ENCODE measurements around the gene KNL1.
"Not testable (repeated sequence)": the region's sequence is repeated elsewhere in the genome, so short reads cannot be mapped to it uniquely, and the experiment has no call there.

The KNL1 gene

GRCh38 chr15:40582726-40583246 is 11.3 kb upstream of the KNL1 start:
- no peak for DNase-seq

GRCh38 chr15:40584191-40584590 is 9.9 kb upstream of the KNL1 start:
- no peak for DNase-seq

DNA sequence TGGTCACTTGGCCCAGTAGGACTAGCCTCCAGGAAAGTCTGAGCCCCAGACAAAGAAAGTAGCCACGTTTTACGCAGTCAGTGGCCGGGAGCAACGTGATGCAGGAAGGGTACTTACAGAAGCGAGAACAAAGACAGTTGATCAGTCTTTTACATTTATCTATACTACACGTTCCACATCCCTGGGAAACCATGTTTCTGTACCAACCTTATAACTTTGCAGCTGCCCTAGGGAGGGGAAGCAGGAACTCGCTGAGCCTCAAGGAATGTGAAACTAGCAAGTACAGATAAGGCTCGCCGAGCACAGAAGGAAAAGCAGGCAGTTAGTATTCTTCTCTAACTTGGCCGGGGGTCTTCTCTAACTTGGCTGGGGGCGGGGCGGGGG is 3.4 kb upstream of the KNL1 start:
- no peak for DNase-seq

GRCh38 chr15:40591389-40591788 is 2.7 kb upstream of the KNL1 start:
- DNase-seq = no peak

DNA sequence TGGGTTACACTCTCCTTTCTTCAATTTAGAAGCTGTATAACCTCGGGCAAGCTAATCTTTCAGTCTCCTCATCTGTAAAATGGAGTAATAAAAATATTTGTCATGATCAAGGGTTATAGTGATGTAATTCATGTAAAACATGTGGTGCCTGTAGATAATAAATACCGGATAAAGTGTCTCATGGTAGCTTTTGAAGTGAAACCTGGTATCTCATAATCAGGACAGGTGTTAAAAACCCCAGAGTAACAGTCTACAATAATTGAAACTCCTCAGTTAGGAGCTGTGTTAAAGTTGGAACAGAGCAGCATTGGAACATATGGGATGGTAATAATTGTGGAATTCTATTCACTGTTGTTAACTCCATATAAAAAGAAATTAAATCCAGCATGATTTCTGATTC is 884 bp upstream of the KNL1 start:
- no peak for DNase-seq

DNA sequence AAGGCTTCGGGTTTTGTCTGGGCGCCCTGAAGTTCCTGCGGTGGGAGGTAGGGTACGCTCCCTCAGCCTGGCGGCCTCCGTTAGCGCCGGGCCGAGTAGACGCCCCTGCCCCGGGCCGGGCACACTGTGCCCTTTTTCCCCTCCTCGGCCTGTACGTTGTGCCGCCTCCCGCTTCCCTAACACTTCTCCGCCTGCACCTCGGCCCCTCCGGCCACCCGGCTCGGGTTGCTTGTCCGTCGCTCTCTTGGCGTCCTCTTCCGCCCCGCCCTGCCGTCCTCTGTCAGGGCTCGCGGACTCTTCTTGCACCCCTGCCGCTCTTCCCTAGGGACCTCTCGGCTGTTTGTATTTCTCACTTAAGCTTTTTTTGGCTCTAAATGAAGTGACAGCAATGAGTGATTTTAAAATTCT is 384 bp downstream of the KNL1 start:
- DNase-seq = no peak

DNA sequence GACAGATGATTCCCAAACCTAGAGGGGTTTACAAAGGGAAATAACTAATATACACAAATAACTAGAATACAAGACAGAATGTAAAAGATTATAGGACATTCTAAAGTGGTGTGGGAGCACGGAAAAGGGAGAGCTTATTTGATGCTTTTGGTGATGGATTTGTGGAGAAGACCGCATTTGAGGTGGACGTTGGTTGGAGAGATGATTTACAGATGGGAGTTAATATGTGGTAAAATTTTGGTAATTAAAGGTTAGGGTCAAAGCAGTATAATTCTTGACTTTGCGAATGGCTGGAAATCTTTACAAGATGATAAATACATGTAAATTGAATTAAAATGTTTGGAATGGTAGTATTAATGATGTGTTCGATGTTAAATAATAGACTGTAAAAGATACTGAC is 1.2 kb downstream of the KNL1 start:
- no peak for DNase-seq

- DNase-seq = no peak
These were observed 1.7 kb downstream of the KNL1 start for GRCh38 chr15:40595773-40596172.

- no peak for DNase-seq
These were observed 3.0 kb downstream of the KNL1 start for GRCh38 chr15:40597024-40597423.

DNA sequence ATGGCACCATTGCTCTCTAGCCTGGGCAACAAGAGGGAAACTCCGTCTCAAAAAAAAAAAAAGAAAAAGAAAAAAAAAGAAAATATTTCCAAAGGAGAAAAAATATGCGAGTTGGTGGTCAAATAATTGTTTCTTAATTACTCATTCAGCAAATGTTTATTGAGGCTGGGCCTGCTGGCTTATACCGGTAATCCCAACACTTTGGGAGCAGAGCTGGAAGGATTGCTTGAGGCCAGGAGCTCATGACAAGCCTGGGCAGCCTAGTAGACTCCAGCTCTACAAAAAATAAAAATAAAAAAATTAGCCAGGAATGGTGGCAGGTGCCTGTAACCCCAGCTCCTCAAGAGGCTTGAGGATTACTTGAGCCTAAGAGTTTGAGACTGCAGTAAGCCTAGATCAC is 4.1 kb downstream of the KNL1 start:
- no peak for DNase-seq

- DNase-seq = no peak
These were observed 4.6 kb downstream of the KNL1 start for GRCh38 chr15:40598672-40599071.

GRCh38 chr15:40600956-40601355 is 6.9 kb downstream of the KNL1 start:
- DNase-seq = no peak

DNA sequence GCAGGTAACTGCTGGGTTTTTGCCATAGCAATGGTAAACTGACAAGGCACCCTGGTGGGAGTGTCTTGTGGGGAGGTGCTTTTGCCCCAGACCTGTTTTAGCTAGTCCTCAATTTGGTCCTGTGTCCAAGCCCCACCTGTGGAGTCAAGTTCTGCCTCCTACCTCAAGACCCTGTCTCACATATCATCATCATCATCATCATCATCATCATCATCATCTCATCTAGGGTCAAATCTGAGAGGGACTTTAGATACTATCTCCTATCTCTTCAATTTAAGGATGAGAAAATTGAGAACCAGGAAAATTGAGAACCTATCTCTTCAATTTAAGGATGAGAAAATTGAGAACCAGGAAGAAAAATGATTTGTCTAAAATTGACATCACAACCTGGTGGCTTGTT is 9.9 kb downstream of the KNL1 start:
- DNase-seq = no peak

DNA sequence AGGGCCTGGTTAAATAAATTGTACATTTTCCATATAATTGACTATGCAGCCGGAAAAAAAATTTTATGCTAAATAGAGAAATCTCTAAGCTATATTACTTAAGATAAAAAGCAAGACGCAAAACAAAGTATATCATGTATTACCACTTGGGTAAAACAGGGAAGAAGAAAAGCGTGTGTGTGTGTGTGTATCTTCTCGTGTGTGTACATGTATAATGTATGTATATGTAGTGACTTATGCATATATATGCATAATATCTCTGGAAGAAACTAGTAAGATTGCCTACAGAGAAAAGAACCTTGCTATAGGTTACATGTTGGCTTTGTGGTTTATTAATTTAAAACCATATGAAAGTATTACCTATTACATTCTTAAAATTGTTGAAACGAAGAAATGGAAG is 19.0 kb downstream of the KNL1 start:
- no peak for DNase-seq

GRCh38 chr15:40618023-40618422 is 24.0 kb downstream of the KNL1 start:
- DNase-seq = no peak

DNA sequence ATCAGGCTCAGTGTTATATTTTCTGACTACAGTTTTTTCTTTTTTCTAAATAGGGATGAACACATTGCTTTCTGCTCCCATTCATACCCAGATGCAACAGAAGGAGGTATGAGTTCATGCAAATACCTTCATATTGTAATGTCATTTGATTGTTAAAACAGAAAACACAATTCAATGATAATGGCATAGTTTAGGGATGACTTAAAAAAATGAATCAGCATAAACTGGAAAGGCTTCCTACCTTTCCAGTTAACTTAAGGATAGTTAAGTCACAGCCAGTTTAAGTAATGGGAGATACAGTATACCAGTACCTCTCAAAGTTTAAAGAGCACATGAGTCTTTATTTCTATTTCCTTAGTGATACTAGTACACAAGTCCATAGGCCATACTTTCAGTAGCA is 24.9 kb downstream of the KNL1 start:
- no peak for DNase-seq

DNA sequence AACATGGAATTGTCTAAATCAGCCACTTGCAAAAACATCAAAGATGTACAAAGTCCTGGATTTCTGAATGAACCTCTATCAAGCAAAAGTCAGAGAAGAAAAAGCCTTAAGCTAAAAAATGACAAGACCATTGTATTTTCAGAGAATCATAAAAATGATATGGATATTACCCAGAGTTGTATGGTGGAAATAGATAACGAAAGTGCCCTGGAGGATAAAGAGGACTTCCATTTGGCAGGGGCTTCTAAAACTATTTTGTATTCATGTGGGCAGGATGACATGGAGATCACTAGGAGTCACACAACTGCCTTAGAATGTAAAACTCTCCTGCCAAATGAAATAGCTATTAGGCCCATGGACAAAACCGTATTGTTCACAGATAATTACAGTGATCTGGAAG is 29.3 kb downstream of the KNL1 start:
- DNase-seq = no peak

- no peak for DNase-seq
These were observed 36.3 kb downstream of the KNL1 start for GRCh38 chr15:40630313-40630712.

GRCh38 chr15:40633178-40633577 is 39.1 kb downstream of the KNL1 start:
- no peak for DNase-seq

- DNase-seq = no peak
These were observed 43.2 kb downstream of the KNL1 start for GRCh38 chr15:40637221-40637745.

- DNase-seq = no peak
These were observed 45.6 kb downstream of the KNL1 start for GRCh38 chr15:40639677-40640076.

GRCh38 chr15:40647523-40647922 is 53.5 kb downstream of the KNL1 start:
- DNase-seq = no peak

DNA sequence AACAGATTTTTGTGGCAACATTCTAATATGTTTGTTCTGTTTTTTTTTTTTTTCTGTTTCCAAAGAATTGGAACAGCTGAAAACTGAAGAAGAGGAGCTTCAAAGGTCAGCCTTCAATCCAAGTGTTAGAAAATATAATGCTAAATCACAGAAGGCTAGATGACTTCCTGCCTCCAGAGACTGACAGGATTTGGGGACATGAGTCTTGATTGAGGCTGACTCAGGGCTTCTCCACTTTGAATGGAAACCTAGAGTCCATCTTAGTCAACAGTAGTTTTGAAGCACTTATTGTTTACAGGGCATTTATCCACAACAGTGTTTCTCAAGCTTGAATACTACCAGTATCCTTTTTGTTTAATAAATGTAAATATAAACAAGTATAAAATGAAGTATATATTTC is 56.4 kb downstream of the KNL1 start:
- no peak for DNase-seq

DNA sequence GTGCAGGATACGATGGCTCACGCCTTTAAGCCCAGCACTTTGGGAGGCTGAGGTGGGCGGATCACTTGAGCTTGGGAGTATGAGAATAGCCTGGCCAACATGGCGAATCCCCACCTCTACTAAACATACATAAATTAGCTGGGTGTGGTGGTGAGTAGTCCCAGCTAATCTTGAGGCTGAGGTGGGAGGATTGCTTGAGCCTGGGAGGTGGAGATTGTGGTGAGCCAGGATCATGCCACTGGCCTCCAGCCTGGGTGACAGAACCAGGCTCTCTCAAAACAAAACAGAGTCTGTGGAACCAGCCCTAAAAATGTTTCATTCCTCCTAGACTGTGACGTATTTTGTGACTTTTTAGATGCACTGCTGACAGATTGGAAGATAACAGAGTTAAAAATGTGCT is 66.6 kb downstream of the KNL1 start:
- no peak for DNase-seq

DNA sequence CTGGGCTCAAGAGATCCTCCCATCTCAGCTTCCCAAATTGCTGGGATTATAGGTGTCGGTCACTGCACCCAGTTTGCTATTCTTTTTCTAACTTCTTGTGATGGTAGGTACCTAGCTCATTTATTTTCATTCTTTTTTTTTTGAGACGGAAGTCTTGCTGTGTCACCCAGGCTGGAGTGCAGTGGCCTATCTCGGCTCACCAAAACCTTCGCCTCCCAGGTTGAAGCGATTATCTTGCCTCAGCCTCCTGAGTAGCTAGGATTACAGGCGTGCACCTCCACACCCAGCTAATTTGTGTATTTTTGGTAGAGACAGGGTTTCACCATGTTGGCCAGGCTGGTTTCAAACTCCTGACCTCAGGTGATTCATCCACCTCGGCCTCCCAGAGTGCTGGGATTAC is 70.9 kb downstream of the KNL1 start:
- DNase-seq = no peak

GRCh38 chr15:40676290-40676689 is 82.2 kb downstream of the KNL1 start:
- not testable (repeated sequence) for DNase-seq
